Duodenal mucosa (tissue), 2 donors: ENCODE results near the gene RCOR2.

Experiments used
- H3K27ac ChIP-seq: one replicate; pipeline ENCODE4 v1.7.0; 2013; ENCODE audit warnings: low read depth, low read length
- H3K27me3 ChIP-seq, 2 donors: one replicate each; pipeline ENCODE4 v1.7.0; 2013; ENCODE audit warnings: low read length in 2 of 2, control low read depth in 1 of 2; ENCODE audit not compliant: insufficient read depth in 2 of 2, control insufficient read depth in 1 of 2
- H3K36me3 ChIP-seq, 2 donors: one replicate each; pipeline ENCODE4 v1.7.0; 2013; ENCODE audit warnings: low read length in 2 of 2, control low read depth in 1 of 2; ENCODE audit not compliant: insufficient read depth in 2 of 2, control insufficient read depth in 1 of 2
- H3K4me1 ChIP-seq, 2 donors: one replicate each; pipeline ENCODE4 v1.7.0; 2013; ENCODE audit warnings: low read length in 2 of 2, control low read depth in 1 of 2; ENCODE audit not compliant: insufficient read depth in 2 of 2, control insufficient read depth in 1 of 2
- H3K4me3 ChIP-seq, 2 donors: one replicate each; pipeline ENCODE4 v1.7.0; 2013; ENCODE audit warnings: low read length in 2 of 2, low read depth in 1 of 2
- H3K9ac ChIP-seq, 2 donors: one replicate each; pipeline ENCODE4 v1.7.0; 2013; ENCODE audit warnings: low read length in 2 of 2, low read depth in 1 of 2
- H3K9me3 ChIP-seq, 2 donors: one replicate each; pipeline ENCODE4 v1.7.0; 2013; ENCODE audit warnings: low read length in 2 of 2, control low read depth in 1 of 2; ENCODE audit not compliant: control insufficient read depth in 1 of 2

The RCOR2 gene

DNA sequence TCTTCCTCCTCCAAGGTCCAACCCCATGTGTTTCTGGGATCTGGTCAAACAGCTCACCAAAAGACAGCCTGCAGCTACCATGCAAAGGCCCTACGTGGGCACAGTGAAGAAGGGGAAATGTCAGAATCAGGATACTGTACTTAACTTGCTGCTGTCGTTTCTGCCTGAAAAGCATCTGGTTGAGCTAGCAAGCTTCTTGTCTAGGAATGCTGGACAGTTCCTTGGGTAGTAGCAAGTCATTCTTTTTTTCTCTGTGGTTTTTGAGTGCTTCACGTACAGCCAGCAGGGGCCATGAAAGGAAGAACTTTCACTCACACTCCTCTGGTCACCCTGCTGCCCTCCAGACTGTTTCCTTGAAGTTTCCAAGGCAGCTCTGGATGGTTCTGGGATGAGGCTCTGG lies 24.7 kb downstream of the RCOR2 start:
- H3K4me3 ChIP-seq: no peak overlapping the region
- peaks cover 8 to 31% of the 10 kb centered on the region in 2 donors for H3K36me3 ChIP-seq
- H3K4me1 ChIP-seq: peaks cover 53 to 55% of the 10 kb centered on the region in 2 donors
- H3K27ac ChIP-seq: no peak overlapping the region
- H3K27me3 ChIP-seq: no peaks in the 10 kb centered on the region
- H3K9ac ChIP-seq: no peak overlapping the region
- no peaks in the 10 kb centered on the region for H3K9me3 ChIP-seq

DNA sequence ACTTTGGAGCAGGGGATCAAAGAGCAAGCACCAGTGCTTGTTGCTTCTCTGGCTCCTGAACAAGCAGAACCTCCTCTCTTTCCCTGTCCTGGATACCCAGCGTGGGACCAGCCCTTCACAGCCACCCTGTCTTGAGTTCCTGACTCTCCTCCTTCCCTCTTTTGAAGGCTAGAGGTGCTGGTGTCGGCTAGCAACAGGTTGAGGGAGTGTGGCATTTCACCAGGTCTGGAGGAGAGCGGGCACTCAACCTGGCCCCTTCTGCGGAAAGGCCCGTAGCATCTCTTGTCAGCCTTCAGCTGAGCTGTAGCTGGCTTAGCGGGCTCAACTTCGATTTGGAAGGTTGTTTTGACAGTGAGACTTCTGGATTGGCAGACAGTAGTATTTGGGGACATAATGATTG lies 26.6 kb downstream of the RCOR2 start:
- Histone ChIP-seq H3K36me3 (peaks cover 0 to 15% of the 10 kb centered on the region in 2 donors), H3K9ac (peak overlapping the region; percentile 74 to 86), H3K27me3 (no peaks in the 10 kb centered on the region), H3K9me3 (no peaks in the 10 kb centered on the region), H3K4me3 (peak overlapping the region; percentile 76 to 86), H3K4me1 (peaks cover 56% of the 10 kb centered on the region in 2 donors), H3K27ac (no peak overlapping the region)

DNA sequence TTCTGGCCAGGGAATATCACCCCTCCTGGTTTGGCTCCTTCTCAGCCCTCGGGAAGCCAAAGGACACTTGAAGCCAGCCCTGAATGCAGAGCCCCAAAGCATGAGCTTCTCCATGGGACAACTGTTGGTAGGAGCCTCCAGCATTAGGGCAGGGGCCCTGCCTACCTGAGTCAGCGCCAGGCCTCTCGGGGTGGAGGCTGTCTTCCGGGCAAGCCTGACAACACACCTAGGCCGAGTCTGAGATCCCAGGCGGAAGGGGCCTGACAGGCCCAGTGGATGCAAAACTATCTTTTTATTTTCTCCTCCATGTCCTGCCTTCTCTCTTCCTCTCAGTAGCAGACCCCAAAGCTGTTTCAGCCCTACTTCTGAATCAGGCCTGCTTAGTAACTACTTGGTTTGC lies 27.6 kb downstream of the RCOR2 start:
- Histone ChIP-seq H3K27ac (peak overlapping the region; percentile 95), H3K9me3 (no peaks in the 10 kb centered on the region), H3K4me3 (peak overlapping the region; percentile 76 to 86)

DNA sequence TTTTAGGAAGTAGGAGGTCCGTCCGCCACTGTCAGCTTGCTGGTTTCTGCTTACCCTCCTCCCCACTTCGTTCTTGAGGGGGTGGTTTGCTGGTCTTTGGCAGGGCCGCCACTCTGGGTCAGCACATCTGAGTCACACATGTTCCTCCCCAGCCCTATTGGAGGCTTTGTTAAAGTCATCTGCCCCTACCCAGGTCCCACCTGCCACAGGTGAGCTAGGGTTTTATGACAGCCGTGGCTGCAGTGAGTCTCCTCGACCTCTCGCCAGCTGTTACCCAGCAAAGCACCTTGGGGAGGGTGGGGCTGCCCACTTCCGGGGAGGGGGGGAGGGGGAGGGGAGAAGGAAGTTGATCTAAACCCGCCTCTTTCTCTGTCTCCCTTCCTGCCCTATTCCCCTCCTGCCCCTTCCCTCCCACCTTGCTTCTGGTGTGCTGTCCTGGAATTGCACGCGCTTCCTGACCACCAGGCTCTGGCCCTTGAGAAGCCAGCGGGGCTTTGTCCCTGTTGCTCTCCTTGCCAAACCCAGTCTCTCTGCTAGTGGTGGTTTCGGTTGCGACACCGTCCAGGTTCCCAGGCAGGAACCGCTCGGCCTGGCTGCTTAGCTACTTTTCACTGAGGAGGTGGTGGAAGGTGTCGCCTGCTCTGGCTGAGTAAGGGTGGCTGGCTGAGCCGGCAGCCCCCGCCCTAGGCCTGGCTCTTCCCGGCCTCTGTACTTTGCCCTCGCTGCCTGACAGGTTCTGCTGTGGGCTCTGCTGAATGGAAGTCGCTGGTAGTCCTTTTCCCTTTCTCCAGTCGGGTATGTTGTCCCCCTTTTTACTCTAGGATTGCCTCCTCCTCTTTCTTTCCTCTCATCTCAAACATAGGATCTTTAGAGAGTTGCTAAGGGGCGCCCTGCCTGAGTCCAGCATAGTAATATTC lies 28.5 kb downstream of the RCOR2 start:
- peak overlapping the region; percentile 74 to 86 for H3K9ac ChIP-seq
- no peaks in the 10 kb centered on the region for H3K27me3 ChIP-seq
- H3K36me3 ChIP-seq: peaks cover 0 to 6% of the 10 kb centered on the region in 2 donors
- no peaks in the 10 kb centered on the region for H3K9me3 ChIP-seq
- H3K4me3 ChIP-seq: peak overlapping the region; percentile 76 to 86
- peaks cover 69 to 71% of the 10 kb centered on the region in 2 donors for H3K4me1 ChIP-seq
- H3K27ac ChIP-seq: peak overlapping the region; percentile 95

More for the DNA sequence above, 27.6 kb downstream of the RCOR2 start:
- H3K27me3 ChIP-seq: no peaks in the 10 kb centered on the region
- H3K4me1 ChIP-seq: peaks cover 61 to 62% of the 10 kb centered on the region in 2 donors
- peak overlapping the region; percentile 74 to 86 for H3K9ac ChIP-seq
- peaks cover 0 to 6% of the 10 kb centered on the region in 2 donors for H3K36me3 ChIP-seq

DNA sequence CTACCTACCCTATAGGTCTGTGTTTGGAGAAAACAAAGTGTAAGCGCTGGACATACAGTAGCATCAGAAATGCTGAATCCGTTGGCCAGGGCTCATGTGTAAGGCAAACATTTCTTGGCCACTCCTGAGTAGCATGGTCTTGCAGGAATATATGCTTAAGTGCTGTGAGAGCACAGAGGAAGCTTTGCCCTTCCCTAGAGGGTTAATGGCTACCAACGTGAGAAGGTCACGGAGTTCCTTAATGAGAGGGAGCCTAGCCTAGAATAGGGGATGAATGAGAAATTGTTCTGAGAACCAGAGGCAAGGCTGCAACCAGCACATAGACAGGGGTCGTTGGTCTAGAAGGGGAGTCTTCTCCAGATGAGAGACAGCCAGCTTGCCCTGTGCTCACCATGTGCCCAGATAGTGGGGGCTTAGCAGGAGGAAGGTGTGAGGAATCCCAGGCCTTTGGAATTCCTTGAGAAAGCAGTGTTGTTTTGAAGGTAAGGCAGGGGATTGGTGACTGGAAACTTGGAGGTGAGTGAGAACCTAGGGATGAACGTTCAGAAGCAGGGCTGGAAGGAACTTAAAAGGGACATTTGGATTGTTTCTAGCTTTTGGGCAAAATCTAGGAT lies 29.5 kb downstream of the RCOR2 start:
- Histone ChIP-seq H3K27me3 (no peaks in the 10 kb centered on the region), H3K9me3 (no peaks in the 10 kb centered on the region), H3K27ac (peak overlapping the region; percentile 95), H3K4me3 (peak overlapping the region; percentile 76 to 86), H3K4me1 (peaks cover 76 to 79% of the 10 kb centered on the region in 2 donors), H3K9ac (peak overlapping the region; percentile 45 to 74), H3K36me3 (peaks cover 0 to 9% of the 10 kb centered on the region in 2 donors)

DNA sequence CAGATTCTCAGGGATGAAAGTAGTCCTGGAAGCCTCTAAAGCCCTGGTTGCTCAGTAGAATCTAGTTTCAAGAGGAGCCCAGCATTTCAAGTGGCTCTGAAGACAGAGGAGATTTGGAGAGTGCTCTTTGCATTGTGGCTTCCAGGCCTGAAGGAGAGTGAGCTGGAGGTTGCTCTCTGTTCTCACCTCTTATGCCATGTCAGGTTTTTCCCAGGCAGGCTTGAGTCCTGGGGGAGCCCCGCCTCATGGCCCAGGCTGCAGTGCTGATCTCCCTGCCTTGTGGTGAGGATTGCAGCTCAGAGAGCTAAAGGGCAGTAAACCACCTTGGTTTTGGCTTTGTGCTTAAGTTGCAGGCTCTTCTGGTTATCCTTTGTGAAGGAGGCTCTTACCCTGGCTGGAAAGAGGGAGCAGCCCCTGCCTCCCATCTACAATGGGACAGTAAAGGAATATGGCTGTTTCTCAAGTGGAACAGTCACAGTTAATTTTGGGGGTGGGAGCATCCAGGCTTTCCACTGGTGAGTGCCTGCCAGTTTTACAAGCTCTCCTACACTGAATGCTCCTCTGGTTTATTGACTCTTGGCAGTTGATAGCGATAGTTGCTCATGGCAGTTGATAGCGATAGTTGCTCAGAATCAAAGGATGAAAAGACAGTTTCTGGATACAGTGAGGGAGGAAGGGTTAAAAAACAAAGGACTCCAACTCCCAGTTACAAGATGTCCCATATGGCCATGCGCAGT lies 32.6 kb downstream of the RCOR2 start:
- Histone ChIP-seq H3K27ac (no peak overlapping the region), H3K4me1 (peaks cover 62 to 63% of the 10 kb centered on the region in 2 donors), H3K4me3 (no peak overlapping the region), H3K36me3 (peaks cover 3% of the 10 kb centered on the region in 2 donors), H3K9ac (peak overlapping the region in 1 of 2 donors; percentile 6), H3K27me3 (no peaks in the 10 kb centered on the region), H3K9me3 (no peaks in the 10 kb centered on the region)

DNA sequence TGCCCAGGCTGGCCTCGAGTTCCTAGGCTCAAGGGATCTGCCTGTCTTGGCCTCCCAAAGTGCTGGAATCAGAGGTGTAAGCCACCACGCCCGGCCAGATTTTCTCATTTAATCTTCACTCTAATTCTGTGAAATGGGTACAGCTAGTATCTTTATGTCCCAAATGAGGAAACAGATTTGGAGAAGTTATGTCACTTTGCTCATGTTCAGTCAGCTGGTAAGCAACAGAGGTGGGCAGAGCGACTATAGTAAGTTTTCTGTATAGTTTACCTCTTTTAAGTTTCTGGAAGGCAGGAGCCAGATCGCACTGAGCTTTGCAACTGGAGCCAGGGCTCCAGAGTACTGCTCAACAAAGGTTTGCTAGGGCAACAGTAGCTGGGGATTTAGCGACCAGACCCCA lies 33.2 kb downstream of the RCOR2 start:
- Histone ChIP-seq H3K9me3 (no peaks in the 10 kb centered on the region), H3K36me3 (peaks cover 3 to 5% of the 10 kb centered on the region in 2 donors), H3K27ac (no peak overlapping the region), H3K27me3 (no peaks in the 10 kb centered on the region), H3K4me1 (peaks cover 59 to 62% of the 10 kb centered on the region in 2 donors), H3K4me3 (no peak overlapping the region), H3K9ac (peak overlapping the region in 1 of 2 donors; percentile 6)

DNA sequence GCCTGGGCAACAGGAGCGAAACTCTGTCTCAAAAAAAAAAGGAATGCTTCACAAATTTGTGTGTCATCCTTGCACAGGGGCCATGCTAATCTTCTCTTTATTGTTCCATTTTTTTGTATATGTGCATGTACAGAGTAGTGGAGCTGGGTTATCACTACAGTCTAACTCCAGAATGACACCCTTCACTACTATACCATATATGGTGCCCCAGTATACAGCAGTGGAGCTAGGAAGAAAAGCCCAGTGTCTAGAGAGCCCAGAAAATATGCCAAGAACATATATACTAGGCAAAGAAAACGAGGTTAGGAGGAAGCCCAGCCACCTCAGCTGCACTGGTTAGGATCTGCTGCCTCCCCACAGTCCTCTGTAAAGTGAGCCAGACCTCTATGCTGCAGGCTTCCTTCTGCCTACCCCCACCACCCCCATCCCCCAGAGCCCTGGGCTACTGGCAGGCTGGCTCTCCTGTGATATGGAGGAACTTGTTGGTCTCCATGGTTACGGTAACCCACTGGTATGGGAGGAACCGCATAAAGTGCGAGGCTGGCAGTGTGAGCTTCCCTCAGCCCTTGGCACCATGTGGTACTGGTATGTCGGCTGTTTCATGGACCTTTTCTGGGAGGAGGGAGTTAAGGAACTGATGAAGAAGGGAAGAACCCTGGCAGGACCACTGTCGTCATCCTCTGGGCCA lies 34.3 kb downstream of the RCOR2 start:
- H3K9ac ChIP-seq: no peak overlapping the region
- no peak overlapping the region for H3K4me3 ChIP-seq
- H3K27me3 ChIP-seq: no peaks in the 10 kb centered on the region
- H3K4me1 ChIP-seq: peaks cover 50 to 57% of the 10 kb centered on the region in 2 donors
- H3K36me3 ChIP-seq: peaks cover 4 to 5% of the 10 kb centered on the region in 2 donors
- H3K9me3 ChIP-seq: no peaks in the 10 kb centered on the region
- no peak overlapping the region for H3K27ac ChIP-seq

DNA sequence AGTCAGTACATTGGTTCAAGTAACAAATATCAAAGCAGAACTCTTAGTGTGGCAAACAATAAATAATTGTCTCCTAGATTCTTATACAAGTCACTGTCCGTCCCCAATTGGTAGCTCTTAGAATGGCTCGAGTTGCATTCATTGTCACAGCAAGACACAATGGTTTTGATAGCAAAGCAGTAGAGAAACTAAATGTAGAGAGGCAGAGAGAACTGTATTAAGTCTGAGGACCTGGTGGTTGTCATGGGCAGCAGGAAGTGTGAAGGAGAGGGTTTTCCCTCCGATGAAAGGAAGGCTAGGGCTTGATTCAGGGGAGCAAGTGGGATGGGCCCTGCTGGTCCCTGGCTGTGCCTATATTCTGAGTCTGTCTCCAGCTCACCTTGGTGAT lies 36.6 kb downstream of the RCOR2 start:
- no peaks in the 10 kb centered on the region for H3K27me3 ChIP-seq
- H3K27ac ChIP-seq: no peak overlapping the region
- H3K4me1 ChIP-seq: peaks cover 36 to 44% of the 10 kb centered on the region in 2 donors
- peaks cover 11 to 12% of the 10 kb centered on the region in 2 donors for H3K36me3 ChIP-seq
- H3K4me3 ChIP-seq: no peak overlapping the region
- H3K9ac ChIP-seq: no peak overlapping the region
- H3K9me3 ChIP-seq: no peaks in the 10 kb centered on the region
